GM19452 (cell line): ENCODE results near the gene NELL1.
"Not testable (repeated sequence)": the region's sequence is repeated elsewhere in the genome, so short reads cannot be mapped to it uniquely, and the experiment has no call there.

Experiments
- ATAC-seq: cut with Tn5 transposase; IDR thresholded peaks from one replicate; pipeline ENCODE4 v1.9.1; 2021; ENCODE audit not compliant: unreplicated experiment

The NELL1 gene

GRCh38 chr11:21104641-21105040 lies 435.3 kb downstream of the NELL1 start:
- no peak for ATAC-seq

- ATAC-seq = no peak
Observed at GRCh38 chr11:21105196-21105917, 436.0 kb downstream of the NELL1 start.

GRCh38 chr11:21109341-21109740 lies 440.0 kb downstream of the NELL1 start:
- no peak for ATAC-seq

GRCh38 chr11:21110415-21110814 lies 441.0 kb downstream of the NELL1 start:
- no peak for ATAC-seq

- ATAC-seq = no peak
Observed at GRCh38 chr11:21113876-21114275, 444.5 kb downstream of the NELL1 start.

- no peak for ATAC-seq
Observed at GRCh38 chr11:21116009-21116408, 446.6 kb downstream of the NELL1 start.

GRCh38 chr11:21119411-21119810 lies 450.0 kb downstream of the NELL1 start:
- no peak for ATAC-seq

GRCh38 chr11:21121991-21122390 lies 452.6 kb downstream of the NELL1 start:
- no peak for ATAC-seq

GRCh38 chr11:21122523-21122922 lies 453.1 kb downstream of the NELL1 start:
- ATAC-seq = no peak

- ATAC-seq = no peak
Observed at GRCh38 chr11:21132146-21132720, 462.8 kb downstream of the NELL1 start.

GRCh38 chr11:21133244-21133643 lies 463.9 kb downstream of the NELL1 start:
- no peak for ATAC-seq

- no peak for ATAC-seq
Observed at GRCh38 chr11:21133722-21134121, 464.3 kb downstream of the NELL1 start.

GRCh38 chr11:21137803-21138202 lies 468.4 kb downstream of the NELL1 start:
- no peak for ATAC-seq

GRCh38 chr11:21141557-21141956 lies 472.2 kb downstream of the NELL1 start:
- not testable (repeated sequence) for ATAC-seq

GRCh38 chr11:21142007-21142406 lies 472.6 kb downstream of the NELL1 start:
- no peak for ATAC-seq

- no peak for ATAC-seq
Observed at GRCh38 chr11:21144531-21144930, 475.1 kb downstream of the NELL1 start.

GRCh38 chr11:21148376-21148775 lies 479.0 kb downstream of the NELL1 start:
- no peak for ATAC-seq

- no peak for ATAC-seq
Observed at GRCh38 chr11:21160140-21160539, 490.8 kb downstream of the NELL1 start.

GRCh38 chr11:21169639-21170038 lies 500.3 kb downstream of the NELL1 start:
- ATAC-seq = no peak

- ATAC-seq = no peak
Observed at GRCh38 chr11:21173476-21173875, 504.1 kb downstream of the NELL1 start.

GRCh38 chr11:21174781-21175180 lies 505.4 kb downstream of the NELL1 start:
- no peak for ATAC-seq

GRCh38 chr11:21177379-21177778 lies 508.0 kb downstream of the NELL1 start:
- no peak for ATAC-seq

GRCh38 chr11:21179770-21180169 lies 510.4 kb downstream of the NELL1 start:
- ATAC-seq = no peak
